HepG2 (cell line): Measurements from ENCODE around the gene BEAN1. TPM values are rescaled to one million over a fixed set of nuclear protein-coding genes. Genes with fewer than 3 reads are reported as not detected.

ENCODE experiments used
- ATAC-seq: fragments of 200-7000 bp; cut with Tn5 transposase; 3 replicates; pipeline ENCODE4 v1.9.1; 2020; ENCODE audit warnings: mild to moderate bottlenecking, moderate library complexity
- BruUV-seq: library from RNA; stranded (reverse); fragments of 400-500 nt; replicated peaks from 2 replicates; lab custom pipeline; 2021; lab: Mats Ljungman, UMichigan
- CTCF ChIA-PET: fragments of 300-600 bp; formaldehyde crosslinking; extraction: SDS; loops from one replicate; lab custom pipeline; 2021; ENCODE audit warnings: low total read pairs, inconsistent platforms, low intra/inter-chr PET ratio; lab: Yijun Ruan, JAX
- POLR2A ChIA-PET: fragments of 350-600 bp; sonication (Branson Sonifier 250); formaldehyde crosslinking; loops from one replicate; lab custom pipeline; 2020; ENCODE audit warnings: antibody characterized with exemption, inconsistent platforms; lab: Yijun Ruan, JAX
- DNase-seq: peaks from one replicate; pipeline ENCODE4 v3.0.0-alpha.2; 2015; ENCODE audit warnings: low spot score
- FAIRE-seq: peaks from 3 replicates; lab custom pipeline; 2011; peaks lifted over from hg19 to GRCh38; lab: Jason Lieb, UNC
- H2AFZ ChIP-seq: one replicate; pipeline ENCODE4 v1.6.1; 2011; ENCODE audit warnings: low read length, inconsistent platforms
- H3K27ac ChIP-seq: fragments of 300-600 bp; 3 replicates; pipeline ENCODE4 v1.8.0; 2011; ENCODE audit warnings: mixed run types, mild to moderate bottlenecking, mixed read lengths, low read length, inconsistent platforms; ENCODE audit not compliant: insufficient read depth; ENCODE audit errors: extremely low read length
- H3K27me3 ChIP-seq, 2 experiments: fragments of 200-600 bp in 1 of 2; 2 replicates in 1 of 2; 3 replicates in 1 of 2; pipeline versions ENCODE4 v1.6.0 to v1.8.0; 2011; ENCODE audit warnings: low read length in 2 of 2, mild to moderate bottlenecking in 2 of 2, moderate library complexity in 2 of 2, inconsistent platforms in 1 of 2; ENCODE audit not compliant: insufficient read depth in 2 of 2, control insufficient read depth in 1 of 2
- H3K36me3 ChIP-seq, 2 experiments: fragments of 200-600 bp in 1 of 2; replicated peaks in 1 of 2; 2 replicates in 1 of 2; 3 replicates in 1 of 2; pipeline versions ENCODE4 v1.5.1 to v1.8.0; 2011; ENCODE audit warnings: low read length in 2 of 2, inconsistent platforms in 1 of 2; ENCODE audit not compliant: insufficient read depth in 2 of 2, control insufficient read depth in 1 of 2
- H3K4me1 ChIP-seq: 2 replicates; pipeline ENCODE4 v1.5.1; 2012; ENCODE audit warnings: low read length, inconsistent platforms; ENCODE audit not compliant: insufficient read depth
- H3K4me2 ChIP-seq: 2 replicates; pipeline ENCODE4 v1.6.0; 2011; ENCODE audit warnings: low read depth, low read length, inconsistent platforms
- H3K4me3 ChIP-seq, 3 experiments: fragments of 200-600 bp in 1 of 3; sonication (generic), shearing (Covaris generic) in 1 of 3; replicated peaks in 1 of 3; 2 replicates each; pipeline ENCODE4 v1.5.1; 2011 to 2016; ENCODE audit warnings: low read length in 3 of 3, inconsistent platforms in 2 of 3, low read depth in 2 of 3, mild to moderate bottlenecking in 2 of 3, control low read depth in 1 of 3, mixed read lengths in 1 of 3; ENCODE audit not compliant: insufficient read depth in 1 of 3
- H3K79me2 ChIP-seq: one replicate; pipeline ENCODE4 v1.6.1; 2011; ENCODE audit warnings: low read length, inconsistent platforms; ENCODE audit not compliant: insufficient read depth
- H3K9ac ChIP-seq: 2 replicates; pipeline ENCODE4 v1.6.0; 2011; ENCODE audit warnings: mild to moderate bottlenecking, low read depth, low read length, inconsistent platforms; ENCODE audit not compliant: insufficient read depth
- H3K9me3 ChIP-seq: 2 replicates; pipeline ENCODE4 v1.5.1; 2012; ENCODE audit warnings: mild to moderate bottlenecking, low read length
- H4K20me1 ChIP-seq: 2 replicates; pipeline ENCODE4 v1.6.0; 2011; ENCODE audit warnings: inconsistent platforms, mild to moderate bottlenecking, low read length, moderate library complexity; ENCODE audit not compliant: insufficient read depth
- HNRNPK ChIP-seq: fragments of 200-400 bp; formaldehyde crosslinking; IDR thresholded peaks from 2 replicates; pipeline ENCODE4 v1.6.1; 2018; ENCODE audit warnings: low read length, low read depth, moderate library complexity, mild to moderate bottlenecking; ENCODE audit not compliant: poor library complexity, severe bottlenecking
- KLF11 ChIP-seq: IDR thresholded peaks from 2 replicates; pipeline ENCODE4 v1.6.1; 2016; ENCODE audit warnings: missing compliant biosample characterization
- RARG ChIP-seq: sonication (generic); formaldehyde crosslinking; IDR thresholded peaks from 2 replicates; pipeline ENCODE4 v1.4.0; 2020; ENCODE audit warnings: low read depth, mild to moderate bottlenecking, missing genetic modification reagents
- SNAI1 ChIP-seq: sonication (generic); formaldehyde crosslinking; IDR thresholded peaks from 2 replicates; pipeline ENCODE4 v1.5.0; 2020; ENCODE audit warnings: mild to moderate bottlenecking, missing genetic modification reagents, borderline replicate concordance
- TARDBP ChIP-seq: sonication (generic); formaldehyde crosslinking; IDR thresholded peaks from 2 replicates; pipeline ENCODE4 v1.8.0; 2022; ENCODE audit warnings: mild to moderate bottlenecking, missing genetic modification reagents
- TBL1XR1 ChIP-seq: fragments of 150-350 bp; IDR thresholded peaks from 2 replicates; pipeline ENCODE4 v1.6.1; 2014; ENCODE audit warnings: borderline replicate concordance, low read length; ENCODE audit not compliant: partially characterized antibody
- ZBTB8A ChIP-seq: sonication (generic); formaldehyde crosslinking; IDR thresholded peaks from 2 replicates; pipeline ENCODE4 v1.4.0; 2020; ENCODE audit warnings: mild to moderate bottlenecking, low read depth, missing genetic modification reagents, borderline replicate concordance
- ZNF138 ChIP-seq: sonication (generic); formaldehyde crosslinking; IDR thresholded peaks from 2 replicates; pipeline ENCODE4 v1.5.0; 2020; ENCODE audit warnings: mild to moderate bottlenecking, low read depth, missing genetic modification reagents
- ZNF557 ChIP-seq: sonication (generic); formaldehyde crosslinking; IDR thresholded peaks from 2 replicates; pipeline ENCODE4 v1.4.0; 2020; ENCODE audit warnings: missing genetic modification reagents
- ZNF570 ChIP-seq: sonication (generic); formaldehyde crosslinking; IDR thresholded peaks from 2 replicates; pipeline ENCODE4 v1.4.0; 2020; ENCODE audit warnings: mild to moderate bottlenecking, missing genetic modification reagents, borderline replicate concordance
- ZNF652 ChIP-seq: IDR thresholded peaks from 2 replicates; pipeline ENCODE4 v1.6.1; 2016; ENCODE audit warnings: low read depth, borderline replicate concordance
- ZNF790 ChIP-seq: sonication (generic); formaldehyde crosslinking; IDR thresholded peaks from 2 replicates; pipeline ENCODE4 v1.8.0; 2022; ENCODE audit warnings: missing genetic modification reagents, mild to moderate bottlenecking, borderline replicate concordance
- WGBS: methylation state at CpG from one replicate; pipeline ENCODE4 v1.1.6; 2017; ENCODE audit warnings: low lambda C conversion rate; 5-methylcytosine and 5-hydroxymethylcytosine counted together
- in situ Hi-C: cut with HindIII; loops from 2 replicates; pipeline ENCODE4 v1.10.0; 2017; ENCODE audit warnings: low pct_unique_long_range_greater_than_20kb; ENCODE audit not compliant: extremely low pct_ligation_motif_present
- intact Hi-C: fragments of 100-400 bp; cut with micrococcal nuclease; formaldehyde crosslinking; loops from one replicate; pipeline ENCODE4 v1.10.0; 2022; ENCODE audit not compliant: unreplicated experiment
- polyA plus RNA-seq, 8 experiments: library from polyadenylated mRNA; depleted of rRNA in 3 of 8; stranded (reverse) in 7 of 8; unstranded in 1 of 8; fragments of >200 nt; fragmentation: Illumina TruSeq in 4 of 8; extraction: Trizol in 4 of 8; gene quantifications; 2 replicates each; pipeline versions ENCODE4 v1.2.1 to v1.2.3, GENCODE V29; 2011 to 2016; ENCODE audit warnings: low read depth in 4 of 8, missing spikeins in 1 of 8, mixed read lengths in 1 of 8; ENCODE audit not compliant: insufficient read depth in 1 of 8
- total RNA-seq, 5 experiments: library from RNA; depleted of rRNA; stranded (reverse); fragments of >200 nt; fragmentation: Illumina TruSeq; extraction: Trizol; gene quantifications; 2 replicates each; pipeline ENCODE4 v1.2.3, GENCODE V29; 2016; ENCODE audit warnings: low read depth in 1 of 5
- TF ChIP-seq, protein P1 (sequence below): sonication (generic); formaldehyde crosslinking; IDR thresholded peaks from 2 replicates; pipeline ENCODE4 v1.4.0; 2020; ENCODE audit warnings: missing genetic modification reagents
- TF ChIP-seq, protein P2 (sequence below): sonication (generic); formaldehyde crosslinking; IDR thresholded peaks from 2 replicates; pipeline ENCODE4 v1.4.0; 2020; ENCODE audit warnings: mild to moderate bottlenecking, missing genetic modification reagents, borderline replicate concordance

The BEAN1 gene
- total and polyA plus RNA-seq, 2 of the 13 experiments (the other 11 are each of a cell fraction or from before 2014, with no cell fraction given) = 0.53 to 1.4 TPM

DNA sequence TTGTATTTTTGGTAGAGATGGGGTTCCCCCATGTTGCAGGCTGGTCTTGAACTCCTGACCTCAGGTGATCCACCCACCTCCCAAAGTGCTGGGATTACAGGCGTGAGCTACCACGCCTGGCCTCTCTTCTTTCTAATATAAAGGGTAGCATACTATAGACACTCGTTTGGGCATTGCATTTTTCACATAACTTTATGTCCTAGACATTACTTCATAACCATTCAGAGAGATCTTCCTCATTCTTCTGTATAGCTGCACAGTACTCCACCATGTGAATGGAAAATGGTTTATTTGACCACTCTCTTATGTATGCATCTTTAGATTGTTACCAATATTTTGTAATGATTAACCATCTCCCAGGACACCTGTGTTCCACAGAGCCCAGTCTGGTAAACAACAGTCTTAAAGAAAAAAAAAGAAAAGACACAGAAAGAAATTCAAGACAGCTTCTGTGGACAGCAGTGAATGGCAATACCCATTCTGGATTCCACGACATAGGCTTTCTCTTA, 80.7 kb downstream of the BEAN1 start (continued):
- TF ChIP-seq RARG (CRISPR knock-in tag) (no peak), TARDBP (no peak), ZNF138 (CRISPR knock-in tag) (no peak), ZNF652 (CRISPR knock-in tag) (no peak), HNRNPK (no peak)
- TF ChIP-seq, protein P1, sequence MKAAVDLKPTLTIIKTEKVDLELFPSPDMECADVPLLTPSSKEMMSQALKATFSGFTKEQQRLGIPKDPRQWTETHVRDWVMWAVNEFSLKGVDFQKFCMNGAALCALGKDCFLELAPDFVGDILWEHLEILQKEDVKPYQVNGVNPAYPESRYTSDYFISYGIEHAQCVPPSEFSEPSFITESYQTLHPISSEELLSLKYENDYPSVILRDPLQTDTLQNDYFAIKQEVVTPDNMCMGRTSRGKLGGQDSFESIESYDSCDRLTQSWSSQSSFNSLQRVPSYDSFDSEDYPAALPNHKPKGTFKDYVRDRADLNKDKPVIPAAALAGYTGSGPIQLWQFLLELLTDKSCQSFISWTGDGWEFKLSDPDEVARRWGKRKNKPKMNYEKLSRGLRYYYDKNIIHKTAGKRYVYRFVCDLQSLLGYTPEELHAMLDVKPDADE (CRISPR knock-in tag) = no peak

DNA sequence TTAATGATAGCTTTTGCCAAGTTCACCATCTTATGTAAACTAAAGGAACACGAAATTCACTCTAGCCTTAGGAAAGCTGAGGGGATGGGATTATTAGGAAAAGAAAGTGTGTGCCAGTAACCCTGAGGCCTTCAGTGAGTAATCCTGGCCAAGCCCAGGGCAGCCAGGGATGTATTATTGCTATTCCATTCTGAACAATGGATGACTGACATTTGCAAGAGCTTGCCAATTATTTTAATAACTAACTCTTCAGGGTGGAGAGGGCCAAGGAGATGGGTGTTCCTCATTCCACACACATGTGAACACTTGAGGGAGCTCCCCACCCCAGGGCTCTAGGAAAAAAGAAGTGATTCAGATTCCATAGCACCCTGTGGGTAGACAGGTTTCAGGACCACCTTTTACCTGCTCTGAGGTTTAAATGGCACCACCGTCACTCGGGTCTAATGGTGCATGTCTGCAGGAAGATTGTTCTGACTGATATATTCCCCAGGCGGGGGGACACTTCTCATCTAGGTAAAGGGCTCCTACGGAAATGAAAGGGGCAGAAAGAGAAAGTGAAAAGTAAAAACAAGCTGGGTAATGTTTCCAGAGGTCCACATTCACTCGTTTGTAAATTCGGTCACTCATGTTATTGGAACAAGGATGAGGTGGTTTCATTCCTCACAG, 81.3 kb downstream of the BEAN1 start:
- WGBS = 90% methylated on average over 7 of the region's 7 CpGs

More for the DNA sequence above, 81.3 kb downstream of the BEAN1 start:
- CTCF ChIA-PET = no interaction called here
- H3K9me3 ChIP-seq = no peaks in the 10 kb centered on the region
- TF ChIP-seq ZNF557 (CRISPR knock-in tag) (no peak), ZNF570 (CRISPR knock-in tag) (no peak), KLF11 (CRISPR knock-in tag) (no peak), SNAI1 (CRISPR knock-in tag) (no peak), ZBTB8A (CRISPR knock-in tag) (no peak), TBL1XR1 (no peak), ZNF790 (CRISPR knock-in tag) (no peak)
- TF ChIP-seq, protein P2, sequence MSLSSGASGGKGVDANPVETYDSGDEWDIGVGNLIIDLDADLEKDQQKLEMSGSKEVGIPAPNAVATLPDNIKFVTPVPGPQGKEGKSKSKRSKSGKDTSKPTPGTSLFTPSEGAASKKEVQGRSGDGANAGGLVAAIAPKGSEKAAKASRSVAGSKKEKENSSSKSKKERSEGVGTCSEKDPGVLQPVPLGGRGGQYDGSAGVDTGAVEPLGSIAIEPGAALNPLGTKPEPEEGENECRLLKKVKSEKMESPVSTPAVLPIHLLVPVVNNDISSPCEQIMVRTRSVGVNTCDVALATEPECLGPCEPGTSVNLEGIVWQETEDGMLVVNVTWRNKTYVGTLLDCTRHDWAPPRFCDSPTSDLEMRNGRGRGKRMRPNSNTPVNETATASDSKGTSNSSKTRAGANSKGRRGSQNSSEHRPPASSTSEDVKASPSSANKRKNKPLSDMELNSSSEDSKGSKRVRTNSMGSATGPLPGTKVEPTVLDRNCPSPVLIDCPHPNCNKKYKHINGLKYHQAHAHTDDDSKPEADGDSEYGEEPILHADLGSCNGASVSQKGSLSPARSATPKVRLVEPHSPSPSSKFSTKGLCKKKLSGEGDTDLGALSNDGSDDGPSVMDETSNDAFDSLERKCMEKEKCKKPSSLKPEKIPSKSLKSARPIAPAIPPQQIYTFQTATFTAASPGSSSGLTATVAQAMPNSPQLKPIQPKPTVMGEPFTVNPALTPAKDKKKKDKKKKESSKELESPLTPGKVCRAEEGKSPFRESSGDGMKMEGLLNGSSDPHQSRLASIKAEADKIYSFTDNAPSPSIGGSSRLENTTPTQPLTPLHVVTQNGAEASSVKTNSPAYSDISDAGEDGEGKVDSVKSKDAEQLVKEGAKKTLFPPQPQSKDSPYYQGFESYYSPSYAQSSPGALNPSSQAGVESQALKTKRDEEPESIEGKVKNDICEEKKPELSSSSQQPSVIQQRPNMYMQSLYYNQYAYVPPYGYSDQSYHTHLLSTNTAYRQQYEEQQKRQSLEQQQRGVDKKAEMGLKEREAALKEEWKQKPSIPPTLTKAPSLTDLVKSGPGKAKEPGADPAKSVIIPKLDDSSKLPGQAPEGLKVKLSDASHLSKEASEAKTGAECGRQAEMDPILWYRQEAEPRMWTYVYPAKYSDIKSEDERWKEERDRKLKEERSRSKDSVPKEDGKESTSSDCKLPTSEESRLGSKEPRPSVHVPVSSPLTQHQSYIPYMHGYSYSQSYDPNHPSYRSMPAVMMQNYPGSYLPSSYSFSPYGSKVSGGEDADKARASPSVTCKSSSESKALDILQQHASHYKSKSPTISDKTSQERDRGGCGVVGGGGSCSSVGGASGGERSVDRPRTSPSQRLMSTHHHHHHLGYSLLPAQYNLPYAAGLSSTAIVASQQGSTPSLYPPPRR (CRISPR knock-in tag) = no peak
- TF ChIP-seq, all 625 proteins: peak for 0
- H3K9ac ChIP-seq = no peak overlapping the region
- no peak overlapping the region for H3K27ac ChIP-seq
- in situ Hi-C loops (no loop called here), intact Hi-C loops (no loop called here)
- no peak overlapping the region for H2AFZ ChIP-seq
- peaks cover 3 to 5% of the 10 kb centered on the region in 2 experiments; a peak in 4 of 5 replicates for H3K36me3 ChIP-seq
- FAIRE-seq (no peak), ATAC-seq (no peak), DNase-seq (no peak)
- peaks cover 20% of the 10 kb centered on the region for H3K4me1 ChIP-seq
- POLR2A ChIA-PET = interaction anchor here (1.5 kb wide), 1 partner anchor 9 kb away, joined by 3 read pairs; no protein-coding TSS in a partner anchor
- H3K79me2 ChIP-seq = no peaks in the 10 kb centered on the region
- no peak overlapping the region for H3K4me2 ChIP-seq
- H3K4me3 ChIP-seq = no peak overlapping the region
- H3K27me3 ChIP-seq = no peaks in the 10 kb centered on the region
- no peaks in the 10 kb centered on the region for H4K20me1 ChIP-seq
- no TSS peak for BruUV-seq
